Mucosa of descending colon (tissue), 3 donors: ENCODE data around the gene SCAF11. TPM values are rescaled to one million over a fixed set of nuclear protein-coding genes. Genes with fewer than 3 reads are reported as not detected.

Experiments used
- ATAC-seq: fragments of 200-7000 bp; cut with Tn5 transposase; one replicate; pipeline ENCODE4 v1.9.1; 2020; ENCODE audit warnings: mild to moderate bottlenecking, moderate library complexity
- DNase-seq, 3 donors: peaks; one replicate each; pipeline ENCODE4 v3.0.0-alpha.2; 2020
- H3K36me3 ChIP-seq: fragments of 200-600 bp; one replicate; pipeline ENCODE4 v1.8.0; 2021; ENCODE audit warnings: low read depth, mild to moderate bottlenecking
- H3K4me1 ChIP-seq: fragments of 200-600 bp; one replicate; pipeline ENCODE4 v1.8.0; 2021; ENCODE audit warnings: low read depth, mild to moderate bottlenecking
- H3K4me3 ChIP-seq: fragments of 200-600 bp; one replicate; pipeline ENCODE4 v1.8.0; 2021; ENCODE audit warnings: mild to moderate bottlenecking
- H3K9me3 ChIP-seq: fragments of 200-600 bp; one replicate; pipeline ENCODE4 v1.8.0; 2021; ENCODE audit warnings: mild to moderate bottlenecking
- intact Hi-C, 2 donors: fragments of 100-400 bp; cut with DNase I in 1 of 2; cut with micrococcal nuclease in 1 of 2; formaldehyde crosslinking; loops; one replicate each; pipeline versions ENCODE4 v1.11.0 to v1.11.1; 2022; cut with DNase I, micrococcal nuclease
- total RNA-seq, 3 donors: library from RNA; stranded (reverse); fragmentation: NEBNext Ultra II Directional in 2 of 3; extraction: Animal tissue kit (Norgen Biotek cat#: 25700) in 2 of 3; gene quantifications; one replicate each; pipeline versions ENCODE4 v1.2.1 to v1.2.4, GENCODE V29; 2021 to 2023
- TF ChIP-seq, protein P1 (sequence below): fragments of 200-600 bp; IDR thresholded peaks from one replicate; pipeline ENCODE4 v1.8.0; 2022; ENCODE audit warnings: antibody characterized with exemption, mild to moderate bottlenecking
- donor health status: DM: no; HTN: no; CAD: no; lungs with moderate emphysema.
- donor health status: DM: no; HTN: no; CAD: no.
- donor health status: DM: no; HTN: yes; CAD: no.

The SCAF11 gene
- total RNA-seq, 3 donors from 2014 or later: 107 to 131 (median 122) TPM

GRCh38 chr12:45962553-45963325 is 27.6 kb downstream of the SCAF11 start:
- intact Hi-C loops: no loop called here
- no peaks in the 10 kb centered on the region for H3K9me3 ChIP-seq
- H3K36me3 ChIP-seq: no peaks in the 10 kb centered on the region
- TF ChIP-seq, protein P1, sequence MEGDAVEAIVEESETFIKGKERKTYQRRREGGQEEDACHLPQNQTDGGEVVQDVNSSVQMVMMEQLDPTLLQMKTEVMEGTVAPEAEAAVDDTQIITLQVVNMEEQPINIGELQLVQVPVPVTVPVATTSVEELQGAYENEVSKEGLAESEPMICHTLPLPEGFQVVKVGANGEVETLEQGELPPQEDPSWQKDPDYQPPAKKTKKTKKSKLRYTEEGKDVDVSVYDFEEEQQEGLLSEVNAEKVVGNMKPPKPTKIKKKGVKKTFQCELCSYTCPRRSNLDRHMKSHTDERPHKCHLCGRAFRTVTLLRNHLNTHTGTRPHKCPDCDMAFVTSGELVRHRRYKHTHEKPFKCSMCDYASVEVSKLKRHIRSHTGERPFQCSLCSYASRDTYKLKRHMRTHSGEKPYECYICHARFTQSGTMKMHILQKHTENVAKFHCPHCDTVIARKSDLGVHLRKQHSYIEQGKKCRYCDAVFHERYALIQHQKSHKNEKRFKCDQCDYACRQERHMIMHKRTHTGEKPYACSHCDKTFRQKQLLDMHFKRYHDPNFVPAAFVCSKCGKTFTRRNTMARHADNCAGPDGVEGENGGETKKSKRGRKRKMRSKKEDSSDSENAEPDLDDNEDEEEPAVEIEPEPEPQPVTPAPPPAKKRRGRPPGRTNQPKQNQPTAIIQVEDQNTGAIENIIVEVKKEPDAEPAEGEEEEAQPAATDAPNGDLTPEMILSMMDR: no peak
- ATAC-seq (no peak), DNase-seq (no peak)
- no peak overlapping the region for H3K4me3 ChIP-seq
- H3K4me1 ChIP-seq: no peaks in the 10 kb centered on the region

GRCh38 chr12:45959728-45960127 is 30.6 kb downstream of the SCAF11 start:
- Histone ChIP-seq H3K4me1 (no peaks in the 10 kb centered on the region), H3K36me3 (no peaks in the 10 kb centered on the region), H3K9me3 (no peaks in the 10 kb centered on the region), H3K4me3 (no peak overlapping the region)
- ATAC-seq (peak; percentile 51), DNase-seq (peak in 1 of 3 donors; percentile 10)
- TF ChIP-seq, protein P1: no peak
- intact Hi-C loops: no loop called here

DNA sequence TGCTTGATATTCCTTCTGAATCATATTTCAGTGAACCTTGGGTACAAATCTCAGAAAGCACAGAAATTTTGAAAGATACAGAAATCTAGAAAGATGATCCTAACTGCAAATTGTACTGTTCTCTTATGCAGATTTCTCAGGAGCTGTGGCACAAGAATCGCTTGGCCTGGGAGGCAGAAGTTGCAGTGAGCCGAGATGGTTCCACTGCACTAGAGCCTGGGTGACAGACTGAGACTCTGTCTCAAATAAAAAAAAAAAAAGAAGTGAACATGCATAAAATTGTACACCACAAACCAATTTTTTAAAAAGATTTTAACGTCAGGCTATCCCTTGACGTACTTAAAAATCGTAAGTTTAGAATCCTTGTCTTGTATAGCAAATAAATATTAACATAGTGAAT is 31.3 kb downstream of the SCAF11 start:
- Histone ChIP-seq H3K9me3 (no peaks in the 10 kb centered on the region), H3K36me3 (no peaks in the 10 kb centered on the region), H3K4me3 (no peak overlapping the region), H3K4me1 (no peaks in the 10 kb centered on the region)
- no peak for DNase-seq
- intact Hi-C loops: no loop called here
- TF ChIP-seq, protein P1: no peak
- ATAC-seq: no peak

DNA sequence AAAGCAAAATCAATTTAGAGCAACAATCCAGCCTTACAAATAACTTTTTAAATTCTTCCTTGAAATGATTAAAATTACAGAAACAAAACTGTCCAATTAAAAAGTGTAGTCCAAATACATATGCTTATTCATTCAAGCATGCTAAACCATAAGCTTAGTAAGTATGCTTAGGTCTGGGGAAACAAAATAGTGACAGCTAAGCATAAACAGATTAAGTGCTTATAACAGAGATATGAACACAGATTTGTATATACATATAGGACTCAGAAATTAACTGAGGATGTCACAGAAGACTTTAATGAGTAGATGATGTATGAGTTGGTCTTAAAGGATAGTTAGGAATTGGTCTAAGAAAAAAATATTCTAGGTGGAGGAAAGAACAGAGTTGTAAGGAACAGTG is 41.8 kb downstream of the SCAF11 start:
- ATAC-seq (no peak), DNase-seq (no peak)
- Histone ChIP-seq H3K36me3 (no peaks in the 10 kb centered on the region), H3K4me1 (no peaks in the 10 kb centered on the region), H3K4me3 (no peak overlapping the region), H3K9me3 (no peaks in the 10 kb centered on the region)
- intact Hi-C loops: no loop called here
- TF ChIP-seq, protein P1: no peak

- Histone ChIP-seq H3K9me3 (no peaks in the 10 kb centered on the region), H3K4me3 (no peak overlapping the region), H3K4me1 (no peaks in the 10 kb centered on the region), H3K36me3 (no peaks in the 10 kb centered on the region)
- intact Hi-C loops: no loop called here
- TF ChIP-seq, protein P1: no peak
- no peak for DNase-seq
- ATAC-seq: no peak
Measured at GRCh38 chr12:45946435-45946834, 43.9 kb downstream of the SCAF11 start.
